HepG2 (cell line): ENCODE results near the gene TGM6. TPM values are rescaled to one million over a fixed set of nuclear protein-coding genes. Genes with fewer than 3 reads are reported as not detected.
A peak's percentile ranks its signal among the peaks of the same experiment; 100 is the strongest.

Source experiments
- ATAC-seq: fragments of 200-7000 bp; cut with Tn5 transposase; 3 replicates; pipeline ENCODE4 v1.9.1; 2020; ENCODE audit warnings: mild to moderate bottlenecking, moderate library complexity
- BruUV-seq: library from RNA; stranded (reverse); fragments of 400-500 nt; replicated peaks from 2 replicates; lab custom pipeline; 2021; lab: Mats Ljungman, UMichigan
- CTCF ChIA-PET: fragments of 300-600 bp; formaldehyde crosslinking; extraction: SDS; loops from one replicate; lab custom pipeline; 2021; ENCODE audit warnings: low total read pairs, inconsistent platforms, low intra/inter-chr PET ratio; lab: Yijun Ruan, JAX
- POLR2A ChIA-PET: fragments of 350-600 bp; sonication (Branson Sonifier 250); formaldehyde crosslinking; loops from one replicate; lab custom pipeline; 2020; ENCODE audit warnings: antibody characterized with exemption, inconsistent platforms; lab: Yijun Ruan, JAX
- DNase-seq: peaks from one replicate; pipeline ENCODE4 v3.0.0-alpha.2; 2015; ENCODE audit warnings: low spot score
- FAIRE-seq: peaks from 3 replicates; lab custom pipeline; 2011; peaks lifted over from hg19 to GRCh38; lab: Jason Lieb, UNC
- H2AFZ ChIP-seq: one replicate; pipeline ENCODE4 v1.6.1; 2011; ENCODE audit warnings: low read length, inconsistent platforms
- H3K27ac ChIP-seq: fragments of 300-600 bp; 3 replicates; pipeline ENCODE4 v1.8.0; 2011; ENCODE audit warnings: mixed run types, mild to moderate bottlenecking, mixed read lengths, low read length, inconsistent platforms; ENCODE audit not compliant: insufficient read depth; ENCODE audit errors: extremely low read length
- H3K27me3 ChIP-seq, 2 experiments: fragments of 200-600 bp in 1 of 2; 2 replicates in 1 of 2; 3 replicates in 1 of 2; pipeline versions ENCODE4 v1.6.0 to v1.8.0; 2011; ENCODE audit warnings: low read length in 2 of 2, mild to moderate bottlenecking in 2 of 2, moderate library complexity in 2 of 2, inconsistent platforms in 1 of 2; ENCODE audit not compliant: insufficient read depth in 2 of 2, control insufficient read depth in 1 of 2
- H3K36me3 ChIP-seq, 2 experiments: fragments of 200-600 bp in 1 of 2; replicated peaks in 1 of 2; 2 replicates in 1 of 2; 3 replicates in 1 of 2; pipeline versions ENCODE4 v1.5.1 to v1.8.0; 2011; ENCODE audit warnings: low read length in 2 of 2, inconsistent platforms in 1 of 2; ENCODE audit not compliant: insufficient read depth in 2 of 2, control insufficient read depth in 1 of 2
- H3K4me1 ChIP-seq: 2 replicates; pipeline ENCODE4 v1.5.1; 2012; ENCODE audit warnings: low read length, inconsistent platforms; ENCODE audit not compliant: insufficient read depth
- H3K4me2 ChIP-seq: 2 replicates; pipeline ENCODE4 v1.6.0; 2011; ENCODE audit warnings: low read depth, low read length, inconsistent platforms
- H3K4me3 ChIP-seq, 3 experiments: fragments of 200-600 bp in 1 of 3; sonication (generic), shearing (Covaris generic) in 1 of 3; replicated peaks in 1 of 3; 2 replicates each; pipeline ENCODE4 v1.5.1; 2011 to 2016; ENCODE audit warnings: low read length in 3 of 3, inconsistent platforms in 2 of 3, low read depth in 2 of 3, mild to moderate bottlenecking in 2 of 3, control low read depth in 1 of 3, mixed read lengths in 1 of 3; ENCODE audit not compliant: insufficient read depth in 1 of 3
- H3K79me2 ChIP-seq: one replicate; pipeline ENCODE4 v1.6.1; 2011; ENCODE audit warnings: low read length, inconsistent platforms; ENCODE audit not compliant: insufficient read depth
- H3K9ac ChIP-seq: 2 replicates; pipeline ENCODE4 v1.6.0; 2011; ENCODE audit warnings: mild to moderate bottlenecking, low read depth, low read length, inconsistent platforms; ENCODE audit not compliant: insufficient read depth
- H3K9me3 ChIP-seq: 2 replicates; pipeline ENCODE4 v1.5.1; 2012; ENCODE audit warnings: mild to moderate bottlenecking, low read length
- H4K20me1 ChIP-seq: 2 replicates; pipeline ENCODE4 v1.6.0; 2011; ENCODE audit warnings: inconsistent platforms, mild to moderate bottlenecking, low read length, moderate library complexity; ENCODE audit not compliant: insufficient read depth
- PREB ChIP-seq: sonication (generic); formaldehyde crosslinking; IDR thresholded peaks from 2 replicates; pipeline ENCODE4 v1.4.0; 2020; ENCODE audit warnings: missing genetic modification reagents
- RFX1 ChIP-seq: fragments of 450-650 bp; IDR thresholded peaks from 2 replicates; pipeline ENCODE4 v1.6.1; 2017
- ZNF282 ChIP-seq: fragments of 450-650 bp; IDR thresholded peaks from 2 replicates; pipeline ENCODE4 v1.6.1; 2018; ENCODE audit not compliant: partially characterized antibody
- ZNF574 ChIP-seq: sonication (generic); formaldehyde crosslinking; IDR thresholded peaks from 2 replicates; pipeline ENCODE4 v1.4.0; 2020; ENCODE audit warnings: missing genetic modification reagents
- WGBS: methylation state at CpG from one replicate; pipeline ENCODE4 v1.1.6; 2017; ENCODE audit warnings: low lambda C conversion rate; 5-methylcytosine and 5-hydroxymethylcytosine counted together
- in situ Hi-C: cut with HindIII; loops from 2 replicates; pipeline ENCODE4 v1.10.0; 2017; ENCODE audit warnings: low pct_unique_long_range_greater_than_20kb; ENCODE audit not compliant: extremely low pct_ligation_motif_present
- intact Hi-C: fragments of 100-400 bp; cut with micrococcal nuclease; formaldehyde crosslinking; loops from one replicate; pipeline ENCODE4 v1.10.0; 2022; ENCODE audit not compliant: unreplicated experiment
- polyA plus RNA-seq, 8 experiments: library from polyadenylated mRNA; depleted of rRNA in 3 of 8; stranded (reverse) in 7 of 8; unstranded in 1 of 8; fragments of >200 nt; fragmentation: Illumina TruSeq in 4 of 8; extraction: Trizol in 4 of 8; gene quantifications; 2 replicates each; pipeline versions ENCODE4 v1.2.1 to v1.2.3, GENCODE V29; 2011 to 2016; ENCODE audit warnings: low read depth in 4 of 8, missing spikeins in 1 of 8, mixed read lengths in 1 of 8; ENCODE audit not compliant: insufficient read depth in 1 of 8
- total RNA-seq, 5 experiments: library from RNA; depleted of rRNA; stranded (reverse); fragments of >200 nt; fragmentation: Illumina TruSeq; extraction: Trizol; gene quantifications; 2 replicates each; pipeline ENCODE4 v1.2.3, GENCODE V29; 2016; ENCODE audit warnings: low read depth in 1 of 5

The TGM6 gene
- total and polyA plus RNA-seq, 2 of the 13 experiments (the other 11 are each of a cell fraction or from before 2014, with no cell fraction given): not detected

GRCh38 chr20:2431185-2431584 is 50.5 kb downstream of the TGM6 start:
- DNase-seq (no peak), ATAC-seq (no peak), FAIRE-seq (no peak)
- no peak overlapping the region for H3K4me3 ChIP-seq
- H3K36me3 ChIP-seq: no peaks in the 10 kb centered on the region
- in situ Hi-C loops (no loop called here), intact Hi-C loops (no loop called here)
- ChIA-PET POLR2A (no interaction called here), CTCF (no interaction called here)
- 0% methylated on average over 1 of the region's 1 CpG for WGBS
- H3K27ac ChIP-seq: no peak overlapping the region
- H3K4me1 ChIP-seq: peaks cover 6% of the 10 kb centered on the region; the same call in 1 of the 2 replicates
- H3K4me2 ChIP-seq: no peak overlapping the region
- H3K27me3 ChIP-seq: no peaks in the 10 kb centered on the region
- H3K9ac ChIP-seq: no peak overlapping the region
- H4K20me1 ChIP-seq: no peaks in the 10 kb centered on the region
- H3K9me3 ChIP-seq: no peaks in the 10 kb centered on the region
- BruUV-seq: no TSS peak
- TF ChIP-seq ZNF282: peak; percentile 58
- TF ChIP-seq PREB (CRISPR knock-in tag): no peak
- no peak overlapping the region for H2AFZ ChIP-seq
- no peaks in the 10 kb centered on the region for H3K79me2 ChIP-seq

- POLR2A ChIA-PET: no interaction called here
- WGBS: 38% methylated on average over 4 of the region's 4 CpGs
- H3K79me2 ChIP-seq: no peaks in the 10 kb centered on the region
- H3K4me2 ChIP-seq: no peak overlapping the region
- H3K27ac ChIP-seq: no peak overlapping the region
- H4K20me1 ChIP-seq: no peaks in the 10 kb centered on the region
- no peak for FAIRE-seq
- no peak for TF ChIP-seq ZNF574 (CRISPR knock-in tag)
- TF ChIP-seq RFX1: peak; percentile 23; the same call in 1 of the 2 replicates
- TF ChIP-seq, all 625 proteins: peak for 1
- H2AFZ ChIP-seq: no peak overlapping the region
- no TSS peak for BruUV-seq
- H3K4me1 ChIP-seq: no peaks in the 10 kb centered on the region
- no peak overlapping the region for H3K9ac ChIP-seq
- no peak overlapping the region for H3K4me3 ChIP-seq
- no peaks in the 10 kb centered on the region for H3K9me3 ChIP-seq
- intact Hi-C loops (no loop called here), in situ Hi-C loops (no loop called here)
- H3K27me3 ChIP-seq: no peaks in the 10 kb centered on the region
- no peak for DNase-seq
- CTCF ChIA-PET: no interaction called here
- no peaks in the 10 kb centered on the region for H3K36me3 ChIP-seq
- ATAC-seq: no peak
Measured at GRCh38 chr20:2446845-2447244, 66.1 kb downstream of the TGM6 start.
